DND-41 (cell line): Measurements from ENCODE around the gene PRR16.

ENCODE experiments used
- CTCF ChIP-seq: IDR thresholded peaks from 2 replicates; pipeline ENCODE4 v1.5.1; 2012; ENCODE audit warnings: borderline replicate concordance, low read length, moderate library complexity, mild to moderate bottlenecking; ENCODE audit not compliant: poor library complexity, severe bottlenecking; ENCODE audit errors: extremely low read depth
- EZH2 ChIP-seq: IDR thresholded peaks from 3 replicates; pipeline ENCODE4 v1.6.1; 2012; ENCODE audit warnings: borderline replicate concordance, low read depth, mild to moderate bottlenecking, moderate library complexity, low read length, inconsistent platforms; ENCODE audit not compliant: severe bottlenecking

- TF ChIP-seq CTCF (peak; percentile 17), EZH2 (no peak)
Measured at GRCh38 chr5:120735076-120735475, 271.0 kb downstream of the PRR16 start.
